IMR-90 (cell line): ENCODE results near the gene KIRREL1. TPM values are rescaled to one million over a fixed set of nuclear protein-coding genes. Genes with fewer than 3 reads are reported as not detected.

ENCODE experiments used
- ATAC-seq: fragments of 200-7000 bp; cut with Tn5 transposase; 2 replicates; pipeline ENCODE4 v1.9.1; 2020; ENCODE audit warnings: low read depth, mild to moderate bottlenecking, moderate library complexity
- BruUV-seq: library from RNA; stranded (reverse); fragments of 400-500 nt; replicated peaks from 2 replicates; lab custom pipeline; 2021; lab: Mats Ljungman, UMichigan
- CTCF ChIA-PET: fragments of 300-600 bp; formaldehyde crosslinking; extraction: SDS; loops from one replicate; lab custom pipeline; 2021; ENCODE audit warnings: antibody characterized with exemption; lab: Yijun Ruan, JAX
- POLR2A ChIA-PET: fragments of 300-600 bp; sonication (Branson Sonifier 250); formaldehyde crosslinking; loops from one replicate; lab custom pipeline; 2022; ENCODE audit warnings: antibody characterized with exemption; ENCODE audit not compliant: unreplicated experiment; lab: Charles Lee
- DNase-seq: peaks from one replicate; pipeline ENCODE4 v3.0.0; 2013
- H2AFZ ChIP-seq: replicated peaks from 2 replicates; pipeline ENCODE3; 2013; ENCODE audit warnings: low read length, mild to moderate bottlenecking; ENCODE audit not compliant: poor library complexity
- H2AK5ac ChIP-seq: 2 replicates; pipeline ENCODE4 v1.6.1; 2013; ENCODE audit warnings: low read depth, low read length, inconsistent platforms
- H2AK9ac ChIP-seq: replicated peaks from 2 replicates; pipeline ENCODE3; 2013; ENCODE audit warnings: mild to moderate bottlenecking, low read depth, low read length, moderate library complexity; ENCODE audit not compliant: poor library complexity
- H2BK120ac ChIP-seq: 2 replicates; pipeline ENCODE4 v1.6.1; 2013; ENCODE audit warnings: low read depth, low read length, inconsistent platforms
- H2BK15ac ChIP-seq: 3 replicates; pipeline ENCODE4 v1.6.1; 2013; ENCODE audit warnings: low read depth, low read length, inconsistent platforms
- H2BK20ac ChIP-seq: 2 replicates; pipeline ENCODE4 v1.6.1; 2013; ENCODE audit warnings: low read depth, mild to moderate bottlenecking, inconsistent platforms, low read length, moderate library complexity
- H2BK5ac ChIP-seq: 2 replicates; pipeline ENCODE4 v1.6.1; 2013; ENCODE audit warnings: mild to moderate bottlenecking, low read depth, low read length, inconsistent platforms; ENCODE audit not compliant: poor library complexity, severe bottlenecking
- H3K14ac ChIP-seq: replicated peaks from 2 replicates; pipeline ENCODE4 v1.6.1; 2013; ENCODE audit warnings: low read depth, low read length, inconsistent platforms
- H3K18ac ChIP-seq: 2 replicates; pipeline ENCODE4 v1.6.1; 2013; ENCODE audit warnings: low read depth, low read length, control low read depth
- H3K23ac ChIP-seq: 2 replicates; pipeline ENCODE4 v1.6.1; 2013; ENCODE audit warnings: low read depth, low read length, inconsistent platforms
- H3K27ac ChIP-seq: 2 replicates; pipeline ENCODE4 v1.5.1; 2013; ENCODE audit warnings: mild to moderate bottlenecking, control low read depth, low read length; ENCODE audit not compliant: insufficient read depth
- H3K27me3 ChIP-seq: 2 replicates; pipeline ENCODE4 v1.6.1; 2013; ENCODE audit warnings: low read length; ENCODE audit not compliant: control insufficient read depth, insufficient read depth
- H3K36me3 ChIP-seq: 2 replicates; pipeline ENCODE4 v1.6.1; 2013; ENCODE audit warnings: low read length, mixed read lengths; ENCODE audit not compliant: control insufficient read depth, insufficient read depth
- H3K4ac ChIP-seq: 2 replicates; pipeline ENCODE4 v1.6.1; 2013; ENCODE audit warnings: low read depth, low read length, inconsistent platforms
- H3K4me1 ChIP-seq: 2 replicates; pipeline ENCODE4 v1.6.1; 2013; ENCODE audit warnings: low read length, mixed read lengths; ENCODE audit not compliant: control insufficient read depth, insufficient read depth
- H3K4me2 ChIP-seq: 2 replicates; pipeline ENCODE4 v1.6.1; 2013; ENCODE audit warnings: low read depth, mild to moderate bottlenecking, control low read depth, low read length, moderate library complexity
- H3K4me3 ChIP-seq: 2 replicates; pipeline ENCODE4 v1.5.1; 2013; ENCODE audit warnings: low read depth, mild to moderate bottlenecking, control low read depth, low read length, moderate library complexity; ENCODE audit not compliant: insufficient read depth
- H3K56ac ChIP-seq: 2 replicates; pipeline ENCODE4 v1.6.1; 2013; ENCODE audit warnings: low read length, inconsistent platforms; ENCODE audit not compliant: insufficient read depth; ENCODE audit errors: extremely low read depth
- H3K79me1 ChIP-seq, 2 experiments: 2 replicates each; pipeline ENCODE4 v1.6.1; 2013; ENCODE audit warnings: low read length in 2 of 2, inconsistent platforms in 1 of 2, low read depth in 1 of 2
- H3K9ac ChIP-seq: 2 replicates; pipeline ENCODE4 v1.6.1; 2013; ENCODE audit warnings: low read depth, low read length, control low read depth
- H3K9me1 ChIP-seq: 2 replicates; pipeline ENCODE4 v1.6.1; 2013; ENCODE audit warnings: low read length, inconsistent platforms; ENCODE audit not compliant: insufficient read depth
- H3K9me3 ChIP-seq: 2 replicates; pipeline ENCODE4 v1.6.1; 2013; ENCODE audit warnings: low read length; ENCODE audit not compliant: control insufficient read depth, insufficient read depth
- H4K20me1 ChIP-seq: 2 replicates; pipeline ENCODE4 v1.6.1; 2013; ENCODE audit warnings: low read length, inconsistent platforms; ENCODE audit not compliant: insufficient read depth
- H4K5ac ChIP-seq: 2 replicates; pipeline ENCODE4 v1.6.1; 2013; ENCODE audit warnings: mild to moderate bottlenecking, low read depth, low read length, control low read depth
- H4K8ac ChIP-seq, 2 experiments: 2 replicates each; pipeline ENCODE4 v1.6.1; 2013; ENCODE audit warnings: low read depth in 2 of 2, low read length in 2 of 2, control low read depth in 1 of 2, inconsistent platforms in 1 of 2
- H4K91ac ChIP-seq: 2 replicates; pipeline ENCODE4 v1.6.1; 2013; ENCODE audit warnings: low read depth, low read length, inconsistent platforms; ENCODE audit not compliant: insufficient read depth
- BHLHE40 ChIP-seq: fragments of 150-350 bp; IDR thresholded peaks from 2 replicates; pipeline ENCODE4 v1.6.1; 2016; ENCODE audit warnings: mild to moderate bottlenecking, low read depth, low read length
- CTCF ChIP-seq: conservative IDR thresholded peaks from 2 replicates; pipeline ENCODE4 v1.5.1; 2012; ENCODE audit warnings: mild to moderate bottlenecking, low read depth, low read length, improper control_type of control experiment
- MAZ ChIP-seq: IDR thresholded peaks from 2 replicates; pipeline ENCODE4 v1.6.1; 2012; ENCODE audit warnings: low read depth, mild to moderate bottlenecking, low read length, improper control_type of control experiment, moderate library complexity, borderline replicate concordance
- RFX5 ChIP-seq: IDR thresholded peaks from 2 replicates; pipeline ENCODE4 v1.8.0; 2012; ENCODE audit warnings: low read depth, mild to moderate bottlenecking, low read length, moderate library complexity
- WGBS, 2 experiments: methylation state at CpG; one replicate each; pipeline versions ENCODE4 v1.1.5 to v1.1.7; 2013; ENCODE audit warnings: missing lambda C conversion rate in 2 of 2; ENCODE audit not compliant: insufficient read length in 1 of 2; ENCODE audit errors: extremely low coverage in 2 of 2; 5-methylcytosine and 5-hydroxymethylcytosine counted together
- dilution Hi-C: fragments of 300-500 bp; cut with HindIII; formaldehyde crosslinking; loops from one replicate; pipeline ENCODE4 v1.14.3; 2018; ENCODE audit warnings: low sequenced_read_pairs; ENCODE audit not compliant: unreplicated experiment
- in situ Hi-C: fragments of 300-500 bp; cut with MboI; formaldehyde crosslinking; loops from 3 replicates; pipeline ENCODE4 v1.14.3; 2019; ENCODE audit warnings: low sequenced_read_pairs, inconsistent platforms, mixed read lengths
- intact Hi-C: fragments of 100-400 bp; cut with micrococcal nuclease; formaldehyde crosslinking; loops from 2 replicates; pipeline ENCODE4 v1.10.0; 2022
- polyA plus RNA-seq, 3 experiments: library from polyadenylated mRNA; depleted of rRNA; stranded (reverse); fragments of >200 nt; gene quantifications; 2 replicates each; pipeline ENCODE4 v1.2.3, GENCODE V29; 2012; ENCODE audit warnings: low replicate concordance in 1 of 3
- total RNA-seq: library from RNA; depleted of rRNA; stranded (reverse); fragments of >200 nt; gene quantifications from 2 replicates; pipeline ENCODE4 v1.2.3, GENCODE V29; 2012
- TF ChIP-seq, protein P1 (sequence below): fragments of 150-350 bp; IDR thresholded peaks from 2 replicates; pipeline ENCODE4 v1.6.1; 2017; ENCODE audit warnings: mild to moderate bottlenecking, antibody characterized with exemption, low read length, low read depth

KIRREL1 gene
- total and polyA plus RNA-seq, 2 of the 4 experiments (the other 2 are of a cell fraction), result 58.1 to 64.7 TPM

DNA sequence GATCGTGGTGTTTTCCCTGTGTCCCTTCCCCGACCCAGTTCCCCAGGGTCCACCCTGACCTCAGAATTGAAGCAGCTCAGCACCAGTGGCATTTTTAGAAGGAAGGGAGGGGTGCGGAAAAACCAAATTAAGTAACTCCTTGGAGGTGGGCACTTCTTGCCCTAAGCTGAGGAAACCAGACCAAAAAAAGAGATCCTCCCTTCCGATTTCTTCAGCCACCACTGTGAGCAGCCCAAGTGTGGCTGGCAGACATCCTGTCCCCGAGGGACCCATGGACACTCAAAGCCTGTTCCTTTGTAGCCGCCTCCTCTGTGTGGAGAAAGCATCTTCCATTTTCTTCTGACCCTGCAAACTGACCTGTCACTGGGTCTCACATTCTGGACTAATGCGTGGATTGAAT is 31.3 kb downstream of the KIRREL1 start:
- WGBS, 2 experiments, result 86% methylated on average over 2 of the region's 7 CpGs; no CpG with 5 or more reads in 1 of the 2 experiments
- H2BK20ac ChIP-seq, result no peak overlapping the region
- ChIA-PET CTCF (no interaction called here), POLR2A (no interaction called here)
- H3K4me3 ChIP-seq, result no peak overlapping the region
- H3K9me1 ChIP-seq, result peaks cover 26% of the 10 kb centered on the region
- ATAC-seq (no peak), DNase-seq (no peak)
- H3K9ac ChIP-seq, result 0 out of 2 replicates have a peak overlapping the region, but pooled peaks have one; percentile 44
- H4K5ac ChIP-seq, result peak overlapping the region; percentile 11; the same call in 1 of the 2 replicates
- peaks cover 9% of the 10 kb centered on the region; the same call in 1 of the 2 replicates for H3K36me3 ChIP-seq
- no peak overlapping the region for H3K23ac ChIP-seq
- H4K20me1 ChIP-seq, result peaks cover 19% of the 10 kb centered on the region
- peak overlapping the region; percentile 36 for H4K91ac ChIP-seq
- peaks cover 26 to 91% of the 10 kb centered on the region in 2 experiments for H3K79me1 ChIP-seq
- peak overlapping the region; percentile 51; the same call in 1 of the 2 replicates for H3K27ac ChIP-seq
- intact Hi-C loops (no loop called here), in situ Hi-C loops (no loop called here), dilution Hi-C loops (no loop called here)
- no peak overlapping the region for H3K56ac ChIP-seq
- no peak overlapping the region for H2AK9ac ChIP-seq
- no peak overlapping the region for H2AFZ ChIP-seq
- H3K14ac ChIP-seq, result no peak overlapping the region
- no peak overlapping the region for H3K4me2 ChIP-seq
- H3K4ac ChIP-seq, result peak overlapping the region; percentile 41
- H2BK15ac ChIP-seq, result no peak overlapping the region
- H3K18ac ChIP-seq, result no peak overlapping the region
- H2BK5ac ChIP-seq, result no peak overlapping the region
- H3K9me3 ChIP-seq, result no peaks in the 10 kb centered on the region
- no peak for TF ChIP-seq RFX5
- TF ChIP-seq, protein P1, sequence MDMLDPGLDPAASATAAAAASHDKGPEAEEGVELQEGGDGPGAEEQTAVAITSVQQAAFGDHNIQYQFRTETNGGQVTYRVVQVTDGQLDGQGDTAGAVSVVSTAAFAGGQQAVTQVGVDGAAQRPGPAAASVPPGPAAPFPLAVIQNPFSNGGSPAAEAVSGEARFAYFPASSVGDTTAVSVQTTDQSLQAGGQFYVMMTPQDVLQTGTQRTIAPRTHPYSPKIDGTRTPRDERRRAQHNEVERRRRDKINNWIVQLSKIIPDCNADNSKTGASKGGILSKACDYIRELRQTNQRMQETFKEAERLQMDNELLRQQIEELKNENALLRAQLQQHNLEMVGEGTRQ, result no peak
- TF ChIP-seq BHLHE40, result no peak
- no peak for TF ChIP-seq CTCF
- no peak for TF ChIP-seq MAZ
- no TSS peak for BruUV-seq
- no peak overlapping the region for H2BK120ac ChIP-seq
- peak overlapping the region in 1 of 2 experiments; percentile 39; a peak in 2 of 4 replicates for H4K8ac ChIP-seq
- no peak overlapping the region for H2AK5ac ChIP-seq
- H3K4me1 ChIP-seq, result peaks cover 40% of the 10 kb centered on the region
- H3K27me3 ChIP-seq, result no peaks in the 10 kb centered on the region
